AG09319 (cell line): Measurements from ENCODE around the gene FRMD3.

Source experiments
- DNase-seq: peaks from one replicate; pipeline ENCODE4 v3.0.0-alpha.2; 2010; ENCODE audit warnings: low read depth; ENCODE audit errors: extremely low read depth
- TF ChIP-seq, protein P1 (sequence below): IDR thresholded peaks from 2 replicates; pipeline ENCODE4 v1.5.1; 2011; ENCODE audit warnings: low read depth, mild to moderate bottlenecking, inconsistent platforms, low read length, moderate library complexity

FRMD3 gene

DNA sequence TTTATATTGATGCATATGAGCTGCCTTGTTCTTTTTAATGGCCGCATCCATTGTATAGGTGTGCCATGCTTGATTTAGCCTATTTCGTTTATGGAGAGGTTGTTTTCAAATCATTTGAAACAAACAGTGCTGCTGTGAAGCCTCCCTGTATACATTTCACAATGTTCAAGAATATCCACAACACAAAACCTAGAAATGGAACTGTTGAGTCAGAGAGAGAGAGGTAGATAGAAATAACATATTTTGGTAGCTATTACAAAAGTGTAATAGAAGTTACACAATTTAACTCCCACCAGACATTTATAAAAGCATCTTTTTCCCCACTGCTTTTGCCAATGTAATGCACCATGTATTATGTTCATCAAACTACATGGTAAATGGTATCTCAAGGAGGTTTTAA lies 82.0 kb downstream of the FRMD3 start:
- TF ChIP-seq, protein P1, sequence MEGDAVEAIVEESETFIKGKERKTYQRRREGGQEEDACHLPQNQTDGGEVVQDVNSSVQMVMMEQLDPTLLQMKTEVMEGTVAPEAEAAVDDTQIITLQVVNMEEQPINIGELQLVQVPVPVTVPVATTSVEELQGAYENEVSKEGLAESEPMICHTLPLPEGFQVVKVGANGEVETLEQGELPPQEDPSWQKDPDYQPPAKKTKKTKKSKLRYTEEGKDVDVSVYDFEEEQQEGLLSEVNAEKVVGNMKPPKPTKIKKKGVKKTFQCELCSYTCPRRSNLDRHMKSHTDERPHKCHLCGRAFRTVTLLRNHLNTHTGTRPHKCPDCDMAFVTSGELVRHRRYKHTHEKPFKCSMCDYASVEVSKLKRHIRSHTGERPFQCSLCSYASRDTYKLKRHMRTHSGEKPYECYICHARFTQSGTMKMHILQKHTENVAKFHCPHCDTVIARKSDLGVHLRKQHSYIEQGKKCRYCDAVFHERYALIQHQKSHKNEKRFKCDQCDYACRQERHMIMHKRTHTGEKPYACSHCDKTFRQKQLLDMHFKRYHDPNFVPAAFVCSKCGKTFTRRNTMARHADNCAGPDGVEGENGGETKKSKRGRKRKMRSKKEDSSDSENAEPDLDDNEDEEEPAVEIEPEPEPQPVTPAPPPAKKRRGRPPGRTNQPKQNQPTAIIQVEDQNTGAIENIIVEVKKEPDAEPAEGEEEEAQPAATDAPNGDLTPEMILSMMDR: no peak
- DNase-seq: no peak

DNA sequence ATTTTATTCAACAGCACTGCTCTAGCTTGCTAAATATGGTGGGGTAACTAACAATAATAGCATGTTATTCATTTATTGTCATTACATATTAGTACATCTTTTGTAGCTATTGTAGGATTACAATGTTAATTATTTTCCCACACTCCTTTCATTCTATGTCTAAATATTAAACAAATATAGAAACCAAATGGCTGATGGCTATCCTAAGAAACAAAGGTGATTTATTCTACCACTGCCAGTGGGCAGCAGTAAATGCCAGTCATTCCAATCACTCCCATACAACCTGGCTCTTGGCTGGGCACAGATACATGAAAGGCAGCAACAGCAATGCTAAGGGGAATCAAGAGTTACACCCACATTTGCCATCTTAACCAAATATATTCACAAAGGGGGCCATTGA lies 84.1 kb downstream of the FRMD3 start:
- DNase-seq: no peak
- TF ChIP-seq, protein P1: no peak

DNA sequence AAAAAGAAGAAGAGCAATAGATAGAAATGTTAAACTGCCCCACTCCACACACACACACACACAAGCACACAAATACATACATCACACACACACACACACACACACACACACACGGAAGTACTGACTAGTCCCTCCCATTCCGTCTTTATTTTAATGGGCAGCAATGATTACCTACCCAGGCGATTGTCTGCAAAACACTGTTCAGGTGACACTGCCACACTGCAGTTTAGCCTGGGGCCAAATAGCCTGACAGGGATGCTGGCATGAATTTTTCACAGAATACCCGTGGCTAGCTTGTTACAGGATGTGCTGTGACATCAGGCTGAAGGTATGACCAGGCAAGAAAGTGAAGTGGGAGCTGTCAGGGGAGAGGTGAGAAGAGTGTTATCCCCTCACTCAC lies 86.9 kb downstream of the FRMD3 start:
- DNase-seq: no peak
- TF ChIP-seq, protein P1: no peak

DNA sequence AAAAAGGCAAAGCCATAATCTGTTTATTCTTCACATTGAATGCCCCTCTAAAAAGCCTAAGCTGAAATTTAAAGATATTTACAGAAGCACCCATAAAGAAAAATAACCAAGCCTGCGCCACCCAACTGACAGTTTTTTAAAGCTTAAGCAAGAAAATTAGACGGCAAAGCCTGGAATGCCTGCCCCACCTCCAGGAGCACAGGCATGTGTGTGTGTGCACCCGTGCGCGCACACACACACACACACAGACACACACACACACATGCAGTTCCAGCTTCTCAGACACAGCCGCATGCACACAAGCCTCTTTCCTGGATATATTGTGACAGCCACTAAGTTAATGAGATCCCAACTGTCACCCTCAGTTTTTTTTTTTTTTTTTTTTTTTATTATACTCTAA lies 88.2 kb downstream of the FRMD3 start:
- DNase-seq: no peak
- TF ChIP-seq, protein P1: no peak

DNA sequence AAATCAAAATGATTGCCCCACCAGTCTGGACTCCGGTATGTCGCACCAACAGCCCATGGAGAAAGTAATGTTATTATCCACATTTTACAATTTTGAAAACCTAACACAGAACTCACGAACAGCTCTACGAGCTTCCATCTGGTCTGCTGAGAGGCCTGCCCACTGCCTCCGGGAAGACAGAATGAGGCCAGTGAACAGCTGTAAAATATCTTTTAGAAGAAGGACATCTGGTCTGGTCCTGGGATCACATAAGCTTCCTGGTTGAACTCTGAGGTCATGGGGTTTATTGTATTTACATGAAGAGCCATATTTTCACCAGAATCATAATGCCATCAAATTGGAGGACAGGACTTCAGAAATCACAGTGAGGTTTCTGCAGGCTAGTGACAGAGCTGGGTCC lies 89.0 kb downstream of the FRMD3 start:
- TF ChIP-seq, protein P1: no peak
- no peak for DNase-seq

DNA sequence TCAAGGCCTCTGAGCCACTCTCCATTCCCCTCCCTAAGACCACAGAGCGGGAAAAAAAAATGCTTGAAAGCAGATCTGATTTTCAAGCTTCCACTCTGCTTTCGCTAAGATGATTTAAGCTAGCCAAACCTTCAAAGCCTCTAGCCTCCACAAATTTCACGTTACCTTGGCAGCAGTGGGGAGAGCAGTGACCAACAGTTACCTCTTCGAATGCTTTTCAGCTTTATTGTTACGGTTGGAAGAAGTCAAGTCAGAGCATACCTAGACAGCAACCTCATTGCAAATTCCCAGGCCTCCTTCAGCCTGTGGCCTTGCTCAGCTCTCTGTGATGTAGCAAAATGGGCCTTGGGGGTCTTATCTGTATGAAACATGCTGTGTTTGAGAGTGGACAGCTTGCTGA lies 89.6 kb downstream of the FRMD3 start:
- TF ChIP-seq, protein P1: no peak
- no peak for DNase-seq

DNA sequence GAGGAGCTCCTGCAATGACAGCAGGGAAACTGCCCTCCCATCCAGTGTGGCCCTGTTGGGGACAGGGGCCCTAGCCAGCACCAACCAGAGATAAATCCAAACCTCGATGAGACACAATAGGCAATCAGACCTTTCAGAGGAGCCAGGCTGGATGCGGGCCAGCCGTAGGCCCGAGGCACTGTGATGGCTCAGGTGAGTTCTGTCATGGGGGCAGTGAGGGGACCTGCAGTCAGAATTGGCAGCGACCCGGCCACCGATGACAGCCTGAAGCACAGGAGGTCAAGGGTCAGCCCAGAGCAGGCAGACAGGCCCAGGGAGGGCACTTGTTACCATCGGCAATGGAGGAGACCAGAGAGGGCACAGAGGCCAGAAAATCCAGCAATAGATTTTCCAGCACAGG lies 90.8 kb downstream of the FRMD3 start:
- TF ChIP-seq, protein P1: no peak
- no peak for DNase-seq
